AG20443 (cell line): ENCODE results near the gene LSG1.

Experiments used
- DNase-seq: peaks from one replicate; pipeline ENCODE4 v3.0.0; 2012; ENCODE audit warnings: low spot score, mixed read lengths

LSG1 gene

DNA sequence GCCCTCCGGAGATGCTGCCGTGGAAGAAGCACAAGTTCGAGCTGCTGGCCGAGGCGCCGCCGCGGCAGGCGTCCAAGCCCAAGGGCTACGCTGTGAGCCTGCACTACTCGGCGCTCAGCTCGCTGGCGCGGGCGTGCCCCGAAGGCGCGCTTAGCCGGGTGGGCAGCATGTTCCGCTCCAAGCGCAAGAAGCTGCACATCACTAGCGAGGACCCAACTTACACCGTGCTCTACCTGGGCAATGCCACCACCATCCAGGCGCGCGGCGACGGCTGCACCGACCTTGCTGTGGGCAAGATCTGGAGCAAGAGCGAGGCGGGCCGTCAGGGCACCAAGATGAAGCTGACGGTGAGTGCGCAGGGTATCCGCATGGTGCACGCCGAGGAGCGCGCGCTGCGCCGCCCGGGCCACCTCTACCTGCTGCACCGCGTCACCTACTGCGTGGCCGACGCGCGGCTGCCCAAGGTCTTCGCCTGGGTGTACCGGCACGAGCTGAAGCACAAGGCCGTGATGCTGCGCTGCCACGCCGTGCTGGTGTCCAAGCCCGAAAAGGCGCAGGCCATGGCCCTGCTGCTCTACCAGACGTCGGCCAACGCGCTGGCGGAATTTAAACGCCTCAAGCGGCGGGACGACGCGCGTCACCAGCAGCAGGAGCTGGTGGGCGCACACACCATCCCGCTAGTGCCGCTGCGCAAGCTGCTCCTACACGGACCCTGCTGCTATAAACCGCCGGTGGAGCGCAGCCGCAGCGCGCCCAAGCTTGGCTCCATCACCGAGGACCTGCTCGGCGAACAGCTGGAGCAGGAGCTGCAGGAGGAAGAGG, 15.0 kb upstream of the LSG1 start:
- DNase-seq, result peak; percentile 71

DNA sequence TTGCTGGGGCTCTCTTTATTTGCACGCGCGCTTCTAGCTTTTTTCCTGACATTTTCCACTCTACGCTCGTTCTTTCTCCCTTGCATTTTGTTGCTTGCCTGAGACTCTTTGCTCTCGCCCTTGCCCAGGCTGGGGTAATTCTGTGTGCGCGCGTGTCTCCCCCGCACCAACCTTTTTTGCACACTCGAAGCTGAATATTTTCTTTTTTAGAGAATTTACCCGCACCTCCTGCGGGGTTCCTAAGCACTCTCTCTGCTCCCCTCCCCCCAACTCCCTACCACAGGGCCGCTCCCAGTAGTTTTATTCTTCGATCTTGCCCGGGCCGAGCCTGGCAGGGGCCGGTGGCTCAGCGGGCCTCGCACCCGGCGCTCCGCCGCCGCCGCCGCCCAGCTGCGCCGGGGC, 14.4 kb upstream of the LSG1 start:
- DNase-seq, result peak; percentile 34

DNA sequence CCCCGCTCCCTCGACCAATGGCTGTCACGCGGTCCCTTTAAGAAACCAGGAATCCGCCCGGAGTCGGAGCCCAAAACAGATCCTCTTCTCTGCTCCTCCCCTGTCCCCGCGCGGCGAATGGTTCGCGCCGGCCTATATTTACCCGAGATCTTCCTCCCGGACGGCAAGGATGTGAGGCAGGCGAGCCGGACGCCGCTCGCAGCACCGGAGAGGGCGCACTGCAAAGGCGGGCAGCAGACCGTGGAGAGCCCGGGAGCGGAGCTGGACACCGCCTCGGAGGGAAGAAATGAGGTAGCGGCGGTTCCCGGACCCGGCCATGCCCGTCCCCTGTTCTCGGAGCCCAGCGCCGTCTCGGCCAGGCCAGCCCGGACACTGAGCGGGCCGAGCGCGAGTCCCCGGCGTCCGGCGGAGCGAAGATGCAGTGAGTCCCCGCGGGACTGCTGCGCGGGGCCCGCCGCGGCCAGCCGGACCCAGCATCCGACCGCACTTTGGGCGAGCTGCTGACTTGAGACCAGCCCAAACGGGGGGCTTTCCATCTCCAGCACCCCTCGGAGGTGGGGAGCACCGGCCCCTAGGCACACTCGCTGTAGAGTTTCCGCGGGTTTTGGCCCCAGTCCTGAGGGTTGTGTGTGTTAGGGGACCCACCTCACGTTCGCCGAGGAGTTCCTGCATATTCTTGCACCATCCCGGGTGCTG, 13.9 kb upstream of the LSG1 start, which contains the start of gene FAM43A:
FAM43A (plus strand) TSS at position 166 of the 696 bp plus-strand sequence. CDS start 944 bp downstream, outside the sequence.
- peak; percentile 96 for DNase-seq

DNA sequence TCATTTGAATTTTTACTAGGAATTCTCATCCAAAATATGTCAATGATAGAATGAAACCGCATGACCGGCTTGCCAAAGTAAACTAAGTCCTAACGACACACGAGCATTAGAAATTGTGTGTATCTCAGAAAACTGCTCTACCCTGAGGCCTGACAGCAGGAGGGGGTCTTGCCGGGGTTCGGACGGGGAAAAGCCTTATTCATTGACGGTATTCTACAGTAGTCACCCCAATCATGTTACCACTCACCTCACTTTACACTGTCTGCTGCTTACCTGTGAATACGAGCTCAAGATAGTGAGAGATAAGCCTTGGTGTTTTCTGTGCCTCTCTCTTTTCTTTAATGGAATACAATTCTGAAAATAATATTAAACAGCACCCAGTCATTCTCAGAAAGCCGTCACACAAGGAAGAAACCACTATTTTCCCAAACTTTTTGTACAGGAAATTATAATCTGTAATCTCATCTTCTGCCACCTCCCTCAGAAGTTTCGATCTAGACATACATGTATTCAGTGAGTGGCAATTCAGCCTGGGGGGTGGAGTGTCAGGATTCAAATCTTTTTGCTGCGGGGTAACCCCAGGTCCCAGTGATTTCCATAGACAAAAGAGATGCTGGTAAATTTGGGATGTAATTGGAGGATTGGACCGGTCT, 13.2 kb upstream of the LSG1 start:
- no peak for DNase-seq

DNA sequence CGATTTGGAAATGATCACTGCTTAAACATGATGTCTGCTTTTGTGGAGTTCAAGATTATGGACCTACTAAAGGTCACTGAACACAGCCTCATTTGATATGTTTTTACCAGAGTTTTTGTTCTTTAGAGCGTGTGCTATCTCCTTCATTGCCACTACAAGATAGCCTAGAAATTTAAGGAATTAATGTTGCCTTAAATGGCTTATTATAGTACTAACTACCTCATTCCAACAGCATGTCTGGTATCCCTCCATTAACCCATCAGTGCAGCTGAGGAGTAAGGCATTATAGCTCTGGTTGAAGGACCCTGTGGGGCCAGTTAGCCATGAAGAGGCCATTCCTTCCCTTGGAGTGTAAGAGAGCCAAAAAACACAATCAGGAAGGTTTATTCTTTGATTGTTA, 11.4 kb upstream of the LSG1 start:
- DNase-seq, result no peak

DNA sequence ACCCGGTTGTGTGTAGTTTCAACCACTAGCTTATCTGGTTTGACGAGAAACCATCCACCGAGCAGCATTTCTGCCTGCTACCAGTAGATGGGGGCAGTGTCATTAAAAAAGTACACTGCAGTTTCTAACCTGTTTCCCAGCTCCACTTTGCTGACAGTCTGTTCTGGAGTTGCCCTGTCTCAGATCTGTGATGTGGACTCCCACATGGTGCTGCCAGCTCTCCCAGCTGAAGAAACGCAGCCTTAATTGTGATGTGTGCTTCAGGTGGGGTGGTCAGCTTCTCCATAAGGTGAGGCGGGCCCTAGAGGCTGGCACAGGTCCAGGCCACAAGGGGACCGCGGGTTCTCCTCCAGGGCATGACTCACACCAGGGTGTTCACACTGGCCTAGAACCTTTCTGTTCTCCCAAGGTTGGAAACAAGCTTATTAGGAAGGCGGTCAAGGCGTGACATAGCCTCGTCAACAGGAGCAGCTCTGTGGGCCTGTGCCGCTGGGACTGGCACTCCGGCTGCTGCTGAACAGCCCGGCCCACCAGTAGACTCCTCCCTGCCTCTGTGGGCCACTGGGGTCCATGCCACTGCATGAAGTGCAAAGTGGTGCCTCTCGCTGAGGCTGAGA, 10.8 kb upstream of the LSG1 start:
- peak; percentile 86 for DNase-seq

DNA sequence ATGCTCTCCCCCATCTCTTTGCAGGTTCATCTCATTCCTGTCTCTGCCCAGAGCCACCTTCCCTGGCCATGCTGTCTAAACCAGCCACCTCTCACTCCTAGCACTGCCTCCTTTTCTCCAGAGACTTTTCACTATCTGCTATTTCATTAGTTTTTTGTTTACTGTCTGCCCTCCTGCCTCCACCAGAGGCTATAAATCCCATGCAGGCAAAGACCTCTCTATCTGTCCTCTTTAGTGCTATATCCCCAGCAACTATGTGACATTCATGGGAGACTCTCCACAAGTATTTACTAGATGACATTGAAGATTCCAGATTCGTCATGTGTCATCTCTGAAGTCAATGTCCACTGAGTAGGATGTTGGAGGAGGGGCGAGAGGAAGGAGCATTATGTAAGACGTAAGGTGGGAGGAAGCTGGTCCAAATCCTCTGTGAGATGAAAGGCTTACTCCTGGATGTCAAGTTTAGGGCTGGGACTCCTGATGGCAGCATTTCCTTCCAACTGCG, 10.2 kb upstream of the LSG1 start:
- DNase-seq, result no peak

DNA sequence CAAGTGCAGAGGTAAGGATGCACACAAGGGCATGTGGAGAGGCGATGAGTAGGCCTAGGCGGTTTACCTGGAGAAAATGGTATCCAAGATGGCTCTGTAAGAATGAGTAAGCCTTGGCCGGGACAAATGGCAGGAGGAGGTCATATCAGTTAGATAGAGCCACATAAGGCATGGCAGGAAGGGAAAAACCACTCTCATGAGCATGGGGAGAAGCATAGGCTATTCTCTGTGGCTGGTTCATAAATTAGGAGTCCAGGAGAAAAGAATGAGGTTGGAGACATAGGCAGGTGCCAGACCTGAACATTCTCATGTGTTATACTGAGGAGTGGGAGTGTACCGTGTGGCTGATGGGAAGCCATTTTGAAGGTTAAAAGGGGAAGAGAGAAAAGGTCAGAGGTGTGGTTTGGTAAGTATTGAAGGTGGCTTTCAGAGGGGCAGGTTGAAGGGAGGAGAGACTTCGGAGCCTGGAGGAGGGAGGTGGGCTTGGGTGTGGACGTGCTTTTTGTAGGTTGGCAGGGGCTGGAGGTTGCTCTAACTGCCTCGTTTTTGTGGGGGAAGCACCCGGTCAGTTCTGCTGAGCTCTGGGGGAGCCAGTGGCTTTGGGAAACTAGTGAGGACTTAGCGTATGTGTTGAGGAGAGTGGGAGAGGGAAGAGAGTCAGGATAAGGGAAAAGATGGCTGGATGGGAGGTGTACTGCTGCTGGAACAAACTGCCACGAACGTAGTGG, 9.1 kb upstream of the LSG1 start:
- DNase-seq, result no peak

DNA sequence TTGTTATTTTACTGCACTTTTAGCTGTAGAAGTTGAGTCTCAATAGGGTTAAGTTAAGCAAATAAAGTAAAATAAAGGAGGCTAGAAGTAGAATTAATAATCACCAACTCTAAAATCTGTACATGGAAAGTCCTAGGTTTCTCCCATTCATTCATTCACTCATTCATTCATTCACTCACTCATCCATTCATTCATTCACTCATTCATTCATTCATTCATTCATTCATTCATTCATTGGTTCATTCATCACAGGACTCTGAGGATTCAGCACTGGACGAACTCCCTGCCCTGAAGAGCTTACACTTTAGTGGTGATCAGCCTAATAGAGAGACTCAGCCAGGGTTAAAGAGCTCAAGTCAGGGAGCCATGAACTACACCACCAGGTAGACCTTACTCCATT, 4.5 kb upstream of the LSG1 start:
- DNase-seq, result no peak

DNA sequence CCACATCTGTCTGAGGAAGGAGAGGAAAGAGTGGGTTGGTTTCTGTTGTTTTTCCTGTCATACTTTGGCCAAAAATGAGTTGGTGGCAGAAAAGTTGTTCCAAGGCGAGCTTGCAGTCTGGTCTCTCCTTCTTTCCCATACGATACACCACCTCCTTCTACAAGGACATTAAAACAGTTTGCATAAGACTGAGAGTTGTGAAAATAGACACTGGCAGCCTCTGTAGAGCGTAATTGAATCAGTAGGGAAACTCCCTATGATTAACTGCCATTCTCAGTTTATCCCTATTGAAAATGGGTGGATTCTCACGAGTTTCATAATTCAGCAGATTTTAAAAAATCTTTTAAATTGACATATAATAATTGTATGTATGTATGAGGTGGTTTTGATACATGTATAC, 3.7 kb upstream of the LSG1 start:
- no peak for DNase-seq

DNA sequence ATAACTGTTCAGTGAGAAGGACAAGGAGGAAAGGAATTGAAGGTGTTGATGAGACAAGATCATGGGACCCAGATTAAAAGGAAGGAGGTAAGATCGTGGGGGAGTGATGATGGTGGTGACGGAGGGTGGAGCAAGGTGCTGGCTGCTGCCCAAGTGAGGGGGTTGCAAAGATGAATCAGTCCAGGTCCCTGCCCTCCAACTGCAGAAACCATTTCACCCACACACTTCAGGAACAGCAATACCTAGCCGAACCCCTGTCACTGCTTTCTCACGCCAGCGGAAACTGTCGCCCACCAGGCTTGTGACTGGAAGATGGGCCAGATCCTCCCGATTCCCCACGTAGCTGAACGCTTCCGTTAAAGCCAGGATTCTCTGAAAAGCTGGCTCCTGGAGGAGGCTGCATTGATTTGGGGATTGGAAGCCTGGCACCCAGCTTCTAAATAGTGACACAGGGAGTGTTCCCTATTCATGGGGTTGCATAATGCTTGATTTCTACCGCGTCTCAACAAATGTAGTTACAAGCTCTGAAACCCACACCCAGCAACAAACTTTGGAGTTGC, 3.2 kb upstream of the LSG1 start:
- DNase-seq, result no peak

DNA sequence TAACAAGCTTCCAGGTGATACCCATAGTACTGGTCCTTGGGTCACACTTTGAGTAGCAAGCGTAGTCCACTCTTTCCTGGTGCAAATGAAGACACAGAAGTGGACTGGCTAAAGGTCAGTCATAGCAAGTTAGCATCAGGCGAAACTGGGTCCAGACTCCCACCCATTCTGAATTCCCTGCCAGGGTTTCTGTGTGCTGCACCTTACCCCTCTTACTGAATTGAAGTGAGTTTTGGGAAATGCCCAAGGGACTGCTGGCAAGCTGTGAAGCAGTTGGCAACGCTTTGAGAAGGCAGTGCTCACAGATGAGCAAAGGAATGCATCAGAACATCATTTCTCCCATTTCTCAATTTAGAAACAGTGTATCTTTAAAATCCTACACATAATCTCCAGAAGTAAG, 1.8 kb upstream of the LSG1 start:
- DNase-seq, result no peak

DNA sequence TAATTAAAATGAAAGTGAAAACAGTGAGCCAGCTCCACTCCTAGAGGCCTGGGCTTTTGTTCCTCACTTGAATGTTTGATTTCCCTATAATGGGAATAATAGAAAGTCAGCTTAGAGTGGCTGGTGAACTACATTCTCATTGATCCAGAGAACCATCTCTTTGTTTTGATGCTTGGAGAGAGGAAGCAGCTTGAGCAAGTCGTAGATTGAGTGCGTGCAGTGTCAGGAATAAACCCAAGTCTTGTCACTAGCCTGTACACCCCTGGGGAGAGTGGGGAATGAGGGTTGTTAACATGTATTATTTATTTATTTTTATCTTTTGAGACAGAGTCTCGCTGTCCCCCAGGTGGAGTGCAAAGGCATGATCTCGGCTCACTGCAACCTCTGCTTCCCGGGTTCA, 885 bp upstream of the LSG1 start:
- DNase-seq, result no peak

DNA sequence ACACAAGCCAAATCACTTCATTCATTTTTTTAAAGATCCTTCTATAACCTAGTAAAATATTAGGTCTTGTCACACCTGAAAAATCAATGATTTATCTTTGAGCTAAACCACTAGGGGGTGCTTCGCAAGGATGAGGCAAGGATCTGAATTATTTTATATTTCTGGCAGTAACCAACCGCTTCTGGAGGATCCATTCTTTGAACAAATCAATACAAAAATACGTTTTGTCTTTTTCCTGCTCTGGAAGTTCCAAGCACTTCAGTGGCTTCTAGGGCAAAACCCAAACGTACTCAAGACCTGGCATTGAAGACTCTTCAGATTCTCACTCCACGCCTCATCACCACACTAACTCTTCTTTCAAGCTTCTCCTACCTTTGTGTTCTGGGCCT, 486 bp downstream of the LSG1 start:
- DNase-seq, result peak; percentile 40

DNA sequence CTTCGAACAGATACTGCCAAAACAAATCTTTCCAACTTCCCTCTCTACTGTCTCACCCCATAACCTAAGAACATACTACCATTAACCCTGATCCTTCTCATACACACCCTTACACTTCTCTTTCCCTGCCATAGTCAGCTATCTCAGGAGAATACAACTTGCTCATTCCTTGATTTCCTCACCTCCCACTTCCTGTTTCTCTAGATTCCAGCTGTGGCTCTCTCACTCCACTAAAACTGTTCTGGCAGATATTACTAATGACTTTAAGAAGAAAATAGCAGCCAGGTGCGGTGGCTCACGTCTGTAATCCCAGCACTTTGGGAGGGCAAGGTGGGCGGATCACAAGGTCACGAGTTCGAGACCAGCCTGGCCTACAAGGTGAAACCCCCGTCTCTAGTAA, 4.6 kb downstream of the LSG1 start:
- DNase-seq, result no peak

DNA sequence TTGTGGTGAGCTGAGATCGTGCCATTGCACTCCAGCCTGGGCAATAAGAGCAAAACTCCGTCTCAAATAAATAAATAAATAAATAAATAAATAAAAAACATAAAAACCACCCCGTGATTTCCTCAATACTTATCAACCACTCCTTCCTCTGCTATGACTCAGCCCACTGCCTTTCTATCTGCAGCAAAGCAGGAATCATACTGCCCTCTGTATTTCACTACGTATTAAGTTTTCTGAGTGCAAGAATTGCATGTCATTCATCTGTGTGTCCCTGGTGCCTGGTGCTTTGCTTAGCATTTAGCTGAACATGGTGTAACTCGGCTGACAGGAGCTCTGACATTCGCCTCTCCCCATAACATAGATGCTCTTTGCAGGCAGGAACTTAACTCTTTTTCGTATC, 7.1 kb downstream of the LSG1 start:
- no peak for DNase-seq

DNA sequence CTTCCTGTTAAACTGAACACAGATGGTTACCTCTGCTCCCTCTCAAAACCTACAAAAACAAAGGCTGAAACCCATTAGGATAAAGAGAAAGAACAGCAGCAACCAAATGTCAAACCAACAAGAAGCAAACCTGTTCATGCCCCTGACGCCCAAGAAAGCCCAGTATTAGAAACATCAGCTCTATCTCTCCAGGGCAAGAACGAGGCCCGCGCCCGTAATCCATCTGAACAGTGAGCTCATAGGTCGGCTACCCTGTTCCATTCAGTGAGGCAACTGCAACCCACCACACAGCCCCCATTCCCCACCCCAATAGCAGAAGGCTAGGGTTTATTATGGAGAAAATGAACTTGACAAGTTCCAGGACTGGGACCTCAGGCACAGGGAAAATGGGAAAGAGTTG, 10.0 kb downstream of the LSG1 start:
- DNase-seq, result no peak

DNA sequence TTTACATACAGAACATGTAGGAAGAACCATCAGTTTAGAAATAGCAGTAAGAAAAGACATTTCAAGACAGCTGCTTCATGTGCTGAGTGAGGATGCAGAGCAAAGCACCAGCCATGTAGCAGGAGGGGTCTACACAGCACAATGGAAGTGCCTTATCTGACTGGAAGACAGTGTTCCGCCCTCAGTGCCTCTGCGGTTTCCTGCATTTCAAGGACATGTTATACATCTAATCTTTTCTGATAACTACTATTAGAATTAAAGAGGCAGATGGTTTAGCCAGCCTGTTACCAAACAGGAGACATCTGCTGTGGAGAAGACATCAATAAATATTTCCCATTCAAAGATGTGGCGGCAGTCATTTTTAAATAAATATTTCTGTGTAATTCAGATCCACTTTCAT, 10.6 kb downstream of the LSG1 start:
- DNase-seq, result no peak

DNA sequence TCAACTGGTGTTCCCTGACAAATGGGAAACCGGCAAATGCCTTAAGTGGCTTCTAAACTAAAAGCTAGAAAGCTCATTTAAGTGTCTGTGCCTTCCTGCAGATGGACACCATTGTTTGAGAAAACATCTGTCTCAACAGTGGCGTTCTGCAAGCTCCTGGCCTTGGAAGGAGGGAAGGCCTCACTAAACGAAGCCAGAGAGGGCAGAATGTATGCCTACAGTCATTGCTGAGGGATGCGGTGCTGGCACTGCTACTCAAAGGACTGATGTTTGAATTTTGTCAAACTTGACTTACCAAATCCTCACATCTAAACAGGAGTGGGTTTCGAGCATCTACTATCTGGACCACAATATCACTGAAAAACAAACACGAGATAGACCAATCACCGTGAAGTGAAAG, 12.2 kb downstream of the LSG1 start:
- DNase-seq, result no peak

DNA sequence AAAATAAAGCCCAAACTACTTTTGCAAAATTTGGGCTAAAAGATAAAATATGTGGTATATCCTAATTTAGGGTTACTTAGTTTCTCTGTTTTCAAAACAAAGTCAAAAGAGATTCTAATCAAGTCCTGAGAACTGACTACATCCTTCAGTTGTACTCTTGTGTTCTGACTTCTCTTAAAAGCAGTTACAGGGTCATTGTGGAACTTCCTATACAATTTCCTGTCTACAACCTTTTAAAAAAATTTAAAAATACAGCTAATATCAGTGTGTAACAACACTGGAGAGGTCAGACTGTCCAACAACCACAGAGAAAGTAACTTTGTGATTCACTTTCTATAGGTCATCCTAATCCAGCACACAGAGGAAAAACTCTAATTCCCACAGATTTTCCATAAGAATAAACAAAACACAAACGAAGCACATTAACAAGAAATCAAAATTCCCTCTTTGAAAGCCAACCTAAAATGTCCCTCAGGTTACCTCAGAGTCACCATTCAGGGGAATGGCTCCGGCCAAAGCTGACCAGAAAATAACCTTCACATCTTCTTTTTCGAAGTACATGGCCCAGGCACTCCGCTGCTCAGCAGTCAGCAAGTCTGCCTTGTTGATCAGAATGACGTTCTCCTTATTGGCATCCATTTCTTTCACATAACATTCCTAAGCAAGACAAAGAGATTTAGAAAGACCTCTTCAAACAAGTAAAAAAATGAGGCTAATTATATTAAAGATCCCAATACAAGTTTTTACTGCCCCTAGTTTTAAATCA, 13.3 kb downstream of the LSG1 start:
- DNase-seq, result no peak

DNA sequence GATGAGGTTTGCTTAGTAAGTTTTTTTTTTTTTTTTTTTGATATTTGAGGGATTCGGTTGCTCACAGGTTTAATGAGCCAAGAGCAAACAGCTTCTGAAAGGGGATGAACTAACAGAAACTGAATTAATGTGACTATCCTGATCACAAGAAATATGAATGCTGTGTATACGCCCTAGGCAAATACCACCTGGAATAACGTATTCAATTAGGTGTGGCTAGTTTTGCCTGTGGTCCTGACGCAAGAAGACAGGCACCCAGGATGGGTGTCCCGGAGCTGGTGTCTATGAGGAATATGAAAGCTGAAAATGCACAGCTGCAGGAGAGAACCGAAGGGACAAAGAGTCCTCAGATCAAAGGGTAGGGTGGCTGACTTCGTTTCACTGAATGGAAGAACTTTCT, 14.6 kb downstream of the LSG1 start:
- DNase-seq, result no peak
